Thyroid gland (tissue), 4 donors: Measurements from ENCODE around the gene TOGARAM2.

Source experiments
- CTCF ChIP-seq, 6 experiments: fragments of 200-600 bp in 3 of 6; fragments of 450-650 bp in 3 of 6; sonication (generic) in 3 of 6; IDR thresholded peaks; one replicate each; pipeline ENCODE4 v1.5.1; 2016 to 2019; ENCODE audit warnings: antibody characterized with exemption in 6 of 6, mild to moderate bottlenecking in 2 of 6, inconsistent platforms in 1 of 6, moderate library complexity in 1 of 6
- POLR2A ChIP-seq, 2 donors: fragments of 450-650 bp; IDR thresholded peaks; one replicate each; pipeline ENCODE4 v1.6.1; 2017; ENCODE audit warnings: antibody characterized with exemption in 2 of 2, mild to moderate bottlenecking in 2 of 2, moderate library complexity in 1 of 2

GRCh38 chr2:29046321-29046720 lies 65.2 kb downstream of the TOGARAM2 start:
- TF ChIP-seq CTCF (IDR thresholded peaks at IDR 0.05): no peak
- no peak for TF ChIP-seq POLR2A (IDR thresholded peaks at IDR 0.05)
